ENCODE data around the gene USP22.

Gene USP22

GRCh38 chr17:21019976-21020586 lies 22.7 kb downstream of the USP22 start:
- no peak for DNase-seq

- DNase-seq: no peak
These were observed 23.9 kb downstream of the USP22 start for GRCh38 chr17:21018894-21019293.

- DNase-seq: no peak
These were observed 24.9 kb downstream of the USP22 start for GRCh38 chr17:21017861-21018260.

GRCh38 chr17:21017256-21017655 lies 25.6 kb downstream of the USP22 start:
- DNase-seq: no peak

GRCh38 chr17:21016826-21017225 lies 26.0 kb downstream of the USP22 start:
- DNase-seq: no peak

- no peak for DNase-seq
These were observed 27.2 kb downstream of the USP22 start for GRCh38 chr17:21015564-21015963.

- DNase-seq: no peak
These were observed 28.3 kb downstream of the USP22 start for GRCh38 chr17:21014498-21014897.

- no peak for DNase-seq
These were observed 28.8 kb downstream of the USP22 start for GRCh38 chr17:21013983-21014382.

GRCh38 chr17:21012736-21013135 lies 30.1 kb downstream of the USP22 start:
- no peak for DNase-seq

- DNase-seq: no peak
These were observed 31.9 kb downstream of the USP22 start for GRCh38 chr17:21010705-21011596.

GRCh38 chr17:21008992-21009671 lies 33.7 kb downstream of the USP22 start:
- no peak for DNase-seq

GRCh38 chr17:21008160-21008915 lies 34.5 kb downstream of the USP22 start:
- no peak for DNase-seq

GRCh38 chr17:21007646-21008045 lies 35.2 kb downstream of the USP22 start:
- no peak for DNase-seq

GRCh38 chr17:21005803-21006202 lies 37.0 kb downstream of the USP22 start:
- no peak for DNase-seq

GRCh38 chr17:21005367-21005766 lies 37.4 kb downstream of the USP22 start:
- no peak for DNase-seq

GRCh38 chr17:21004016-21004930 lies 38.5 kb downstream of the USP22 start:
- DNase-seq: no peak

- no peak for DNase-seq
These were observed 39.7 kb downstream of the USP22 start for GRCh38 chr17:21003007-21003621.

GRCh38 chr17:21002309-21003006 lies 40.4 kb downstream of the USP22 start:
- DNase-seq: no peak

GRCh38 chr17:21001813-21002221 lies 41.0 kb downstream of the USP22 start:
- DNase-seq: no peak

- no peak for DNase-seq
These were observed 41.5 kb downstream of the USP22 start for GRCh38 chr17:21001111-21001812.

Measured in activated T-cell treated with anti-CD3 and anti-CD28 coated beads for 4 hours (primary cell).